Panc1 (cell line): ENCODE results near the gene ENOX1.

Source experiments
- POLR2AphosphoS5 ChIP-seq: IDR thresholded peaks from 2 replicates; pipeline ENCODE4 v1.6.1; 2012; ENCODE audit warnings: mild to moderate bottlenecking, low read depth, low read length, moderate library complexity
- SIN3A ChIP-seq: IDR thresholded peaks from 2 replicates; pipeline ENCODE4 v1.6.1; 2012; ENCODE audit warnings: low read depth, mild to moderate bottlenecking, low read length, moderate library complexity, borderline replicate concordance; ENCODE audit not compliant: insufficient read depth
- TCF7L2 ChIP-seq: IDR thresholded peaks from 2 replicates; pipeline ENCODE4 v1.6.1; 2011; ENCODE audit warnings: mild to moderate bottlenecking, low read depth, low read length, inconsistent platforms
- TF ChIP-seq, protein P1 (sequence below): fragments of 450-650 bp; IDR thresholded peaks from 2 replicates; pipeline ENCODE4 v1.5.1; 2017; ENCODE audit warnings: mild to moderate bottlenecking
- TF ChIP-seq, protein P2 (sequence below), 2 experiments: IDR thresholded peaks; 2 replicates each; pipeline ENCODE4 v1.6.1; 2011 to 2012; ENCODE audit warnings: low read depth in 2 of 2, control low read depth in 1 of 2, low read length in 1 of 2, mild to moderate bottlenecking in 1 of 2, moderate library complexity in 1 of 2; ENCODE audit not compliant: insufficient read depth in 1 of 2

- TF ChIP-seq, protein P1, sequence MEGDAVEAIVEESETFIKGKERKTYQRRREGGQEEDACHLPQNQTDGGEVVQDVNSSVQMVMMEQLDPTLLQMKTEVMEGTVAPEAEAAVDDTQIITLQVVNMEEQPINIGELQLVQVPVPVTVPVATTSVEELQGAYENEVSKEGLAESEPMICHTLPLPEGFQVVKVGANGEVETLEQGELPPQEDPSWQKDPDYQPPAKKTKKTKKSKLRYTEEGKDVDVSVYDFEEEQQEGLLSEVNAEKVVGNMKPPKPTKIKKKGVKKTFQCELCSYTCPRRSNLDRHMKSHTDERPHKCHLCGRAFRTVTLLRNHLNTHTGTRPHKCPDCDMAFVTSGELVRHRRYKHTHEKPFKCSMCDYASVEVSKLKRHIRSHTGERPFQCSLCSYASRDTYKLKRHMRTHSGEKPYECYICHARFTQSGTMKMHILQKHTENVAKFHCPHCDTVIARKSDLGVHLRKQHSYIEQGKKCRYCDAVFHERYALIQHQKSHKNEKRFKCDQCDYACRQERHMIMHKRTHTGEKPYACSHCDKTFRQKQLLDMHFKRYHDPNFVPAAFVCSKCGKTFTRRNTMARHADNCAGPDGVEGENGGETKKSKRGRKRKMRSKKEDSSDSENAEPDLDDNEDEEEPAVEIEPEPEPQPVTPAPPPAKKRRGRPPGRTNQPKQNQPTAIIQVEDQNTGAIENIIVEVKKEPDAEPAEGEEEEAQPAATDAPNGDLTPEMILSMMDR = no peak
- TF ChIP-seq, protein P2, sequence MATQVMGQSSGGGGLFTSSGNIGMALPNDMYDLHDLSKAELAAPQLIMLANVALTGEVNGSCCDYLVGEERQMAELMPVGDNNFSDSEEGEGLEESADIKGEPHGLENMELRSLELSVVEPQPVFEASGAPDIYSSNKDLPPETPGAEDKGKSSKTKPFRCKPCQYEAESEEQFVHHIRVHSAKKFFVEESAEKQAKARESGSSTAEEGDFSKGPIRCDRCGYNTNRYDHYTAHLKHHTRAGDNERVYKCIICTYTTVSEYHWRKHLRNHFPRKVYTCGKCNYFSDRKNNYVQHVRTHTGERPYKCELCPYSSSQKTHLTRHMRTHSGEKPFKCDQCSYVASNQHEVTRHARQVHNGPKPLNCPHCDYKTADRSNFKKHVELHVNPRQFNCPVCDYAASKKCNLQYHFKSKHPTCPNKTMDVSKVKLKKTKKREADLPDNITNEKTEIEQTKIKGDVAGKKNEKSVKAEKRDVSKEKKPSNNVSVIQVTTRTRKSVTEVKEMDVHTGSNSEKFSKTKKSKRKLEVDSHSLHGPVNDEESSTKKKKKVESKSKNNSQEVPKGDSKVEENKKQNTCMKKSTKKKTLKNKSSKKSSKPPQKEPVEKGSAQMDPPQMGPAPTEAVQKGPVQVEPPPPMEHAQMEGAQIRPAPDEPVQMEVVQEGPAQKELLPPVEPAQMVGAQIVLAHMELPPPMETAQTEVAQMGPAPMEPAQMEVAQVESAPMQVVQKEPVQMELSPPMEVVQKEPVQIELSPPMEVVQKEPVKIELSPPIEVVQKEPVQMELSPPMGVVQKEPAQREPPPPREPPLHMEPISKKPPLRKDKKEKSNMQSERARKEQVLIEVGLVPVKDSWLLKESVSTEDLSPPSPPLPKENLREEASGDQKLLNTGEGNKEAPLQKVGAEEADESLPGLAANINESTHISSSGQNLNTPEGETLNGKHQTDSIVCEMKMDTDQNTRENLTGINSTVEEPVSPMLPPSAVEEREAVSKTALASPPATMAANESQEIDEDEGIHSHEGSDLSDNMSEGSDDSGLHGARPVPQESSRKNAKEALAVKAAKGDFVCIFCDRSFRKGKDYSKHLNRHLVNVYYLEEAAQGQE (IDR thresholded peaks at IDR 0.05; ENCODE audit: insufficient read depth in 1 of 2, low read depth in 2 of 2, low read length in 1 of 2) = no peak
- TF ChIP-seq POLR2AphosphoS5 (no peak), SIN3A (no peak), TCF7L2 (no peak)
Measured at GRCh38 chr13:43295321-43295720, 491.5 kb downstream of the ENOX1 start.
